ENCODE results near the gene ERFE. TPM values are rescaled to one million over a fixed set of nuclear protein-coding genes. Genes with fewer than 3 reads are reported as not detected.

The ERFE gene
- total RNA-seq, 4 donors from 2014 or later: 0.19 TPM; not detected in 3

DNA sequence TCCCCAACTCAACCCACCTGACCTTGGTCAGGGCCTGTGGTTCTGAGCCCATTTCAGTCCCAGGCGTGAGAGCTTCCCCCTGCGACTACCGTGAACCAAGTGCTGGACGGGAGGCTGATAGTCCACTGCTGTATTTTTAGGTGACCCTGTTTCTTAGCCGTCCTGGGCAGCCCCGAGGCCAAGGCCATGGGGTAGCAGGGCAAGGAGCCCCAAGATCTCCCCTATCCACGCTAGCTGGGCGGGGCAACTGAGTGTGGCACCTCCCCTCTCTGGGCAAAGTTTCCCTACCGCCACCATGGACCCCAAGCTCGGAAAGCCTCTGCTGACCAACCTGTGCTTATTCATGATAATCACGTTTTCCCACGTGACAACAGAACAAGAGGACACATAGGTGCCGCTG, 20.9 kb upstream of the ERFE start:
- TF ChIP-seq POLR2A (IDR thresholded peaks at IDR 0.05): no peak
- no peak for TF ChIP-seq CTCF (IDR thresholded peaks at IDR 0.05)
- peak overlapping the region in 1 of 4 donors; percentile 31 for H3K27ac ChIP-seq
- WGBS, 2 donors: 93 to 100% methylated on average over 1 to 5 of the region's 13 CpGs
- no peaks in the 10 kb centered on the region for H3K27me3 ChIP-seq
- no peak for DNase-seq
- H3K36me3 ChIP-seq: no peaks in the 10 kb centered on the region
- H3K4me3 ChIP-seq: no peak overlapping the region
- peaks cover 18 to 48% (median 37%) of the 10 kb centered on the region in 3 donors for H3K4me1 ChIP-seq
- H3K9me3 ChIP-seq: no peaks in the 10 kb centered on the region
- intact Hi-C loops (cut with DNase I): no loop called here

DNA sequence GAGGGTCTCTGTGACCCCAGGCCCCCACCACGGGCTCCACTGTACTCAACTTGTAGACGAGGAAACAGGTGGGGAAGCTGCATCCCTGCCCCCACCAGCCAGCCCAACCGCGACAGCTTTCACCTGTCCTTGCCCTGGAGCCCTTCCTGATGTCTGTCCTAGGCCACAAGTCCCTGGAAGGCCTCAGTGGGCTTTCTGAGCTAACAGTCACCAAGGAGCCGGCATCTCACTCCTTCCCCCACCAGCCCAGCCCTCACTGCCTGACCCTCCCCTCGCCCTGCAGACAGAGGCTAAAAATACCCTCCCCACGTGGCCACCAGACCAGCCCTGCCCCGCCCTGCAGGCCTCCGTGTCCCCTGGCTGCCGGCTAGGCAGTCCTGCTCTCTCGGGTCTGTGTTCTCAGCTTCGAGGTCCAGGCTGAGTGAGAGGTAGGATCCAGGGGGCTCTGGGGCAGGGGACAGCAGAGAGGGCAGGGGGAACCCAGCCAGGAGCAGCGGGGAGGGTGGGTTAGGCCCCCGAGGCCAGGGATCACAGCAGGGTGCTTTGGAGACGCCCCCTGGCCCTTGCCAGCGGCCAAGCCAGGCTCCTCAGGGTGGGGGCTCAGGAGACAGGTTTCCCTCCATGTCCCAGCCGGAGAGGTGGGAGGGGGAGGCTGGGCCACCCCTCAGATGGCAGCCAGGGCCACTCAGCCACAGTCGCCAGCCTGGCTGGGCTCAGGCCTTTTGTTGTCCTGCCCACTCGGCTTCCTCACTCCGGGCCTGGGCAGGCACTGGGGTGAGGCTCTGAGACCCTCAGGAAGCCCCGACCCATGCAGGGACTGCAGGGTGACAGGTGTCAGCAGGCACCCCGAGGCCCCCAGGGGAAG, 20.2 kb upstream of the ERFE start, which contains the start of gene KLHL30:
Gene KLHL30 (plus strand): TSS at position 338 of the 865 bp plus-strand sequence. CDS start 2,087 bp downstream, outside the sequence.
- Histone ChIP-seq H3K9me3 (no peaks in the 10 kb centered on the region), H3K36me3 (no peaks in the 10 kb centered on the region), H3K4me3 (peak within 1 kb of the TSS in 3 of 4 donors; percentile 18 to 41 (median 23)), H3K27me3 (no peaks in the 10 kb centered on the region), H3K27ac (peak within 1 kb of the TSS in 3 of 4 donors; percentile 6 to 31 (median 24)), H3K4me1 (peaks cover 22 to 54% (median 44%) of the 10 kb centered on the region in 3 donors)
- no peak for DNase-seq
- TF ChIP-seq CTCF (IDR thresholded peaks at IDR 0.05) (no peak), POLR2A (IDR thresholded peaks at IDR 0.05) (no peak)
- intact Hi-C loops (cut with DNase I): no loop called here
- WGBS, 2 donors: 52 to 73% methylated on average over 4 to 11 of the region's 22 CpGs

GRCh38 chr2:238139196-238140039, 19.4 kb upstream of the ERFE start:
- peak overlapping the region in 3 of 4 donors; percentile 18 to 41 (median 23) for H3K4me3 ChIP-seq
- WGBS, 2 donors: 77 to 83% methylated on average over 7 to 24 of the region's 56 CpGs

GRCh38 chr2:238140040-238140439, 18.7 kb upstream of the ERFE start:
- no peak for TF ChIP-seq POLR2A (IDR thresholded peaks at IDR 0.05)
- no peak for TF ChIP-seq CTCF (IDR thresholded peaks at IDR 0.05)
- Histone ChIP-seq H3K4me3 (no peak overlapping the region), H3K27ac (no peak overlapping the region), H3K27me3 (no peaks in the 10 kb centered on the region), H3K4me1 (peaks cover 27 to 60% (median 49%) of the 10 kb centered on the region in 3 donors), H3K9me3 (no peaks in the 10 kb centered on the region), H3K36me3 (no peaks in the 10 kb centered on the region)
- no CpG with 5 or more reads among the region's 7 CpGs for WGBS, 2 donors
- DNase-seq: no peak
- intact Hi-C loops (cut with DNase I): no loop called here

More at GRCh38 chr2:238139196-238140039, 19.4 kb upstream of the ERFE start:
- DNase-seq: no peak
- intact Hi-C loops (cut with DNase I): no loop called here
- no peaks in the 10 kb centered on the region for H3K36me3 ChIP-seq
- no peaks in the 10 kb centered on the region for H3K27me3 ChIP-seq
- H3K27ac ChIP-seq: no peak overlapping the region
- TF ChIP-seq CTCF (IDR thresholded peaks at IDR 0.05): peak in 5 of 6 experiments; percentile 16 to 45 (median 28)
- no peak for TF ChIP-seq POLR2A (IDR thresholded peaks at IDR 0.05)
- peaks cover 27 to 60% (median 49%) of the 10 kb centered on the region in 3 donors for H3K4me1 ChIP-seq
- no peaks in the 10 kb centered on the region for H3K9me3 ChIP-seq

All from esophagus squamous epithelium (tissue), 5 donors.